ENCODE data around the gene MMP10.
"Not testable (repeated sequence)": the region's sequence is repeated elsewhere in the genome, so short reads cannot be mapped to it uniquely, and the experiment has no call there.

The MMP10 gene

GRCh38 chr11:102783720-102784119 lies 3.3 kb upstream of the MMP10 start:
- peak; percentile 11 for DNase-seq (ENCODE audit: low spot score)

- DNase-seq (ENCODE audit: low spot score) = no peak
Measured at GRCh38 chr11:102783016-102783415, 2.6 kb upstream of the MMP10 start.

- DNase-seq (ENCODE audit: low spot score) = no peak
Measured at GRCh38 chr11:102781676-102782075, 1.2 kb upstream of the MMP10 start.

GRCh38 chr11:102776454-102776853 lies 4.0 kb downstream of the MMP10 start:
- DNase-seq (ENCODE audit: low spot score) = no peak

- DNase-seq (ENCODE audit: low spot score) = no peak
Measured at GRCh38 chr11:102773386-102773785, 7.0 kb downstream of the MMP10 start.

- no peak for DNase-seq (ENCODE audit: low spot score)
Measured at GRCh38 chr11:102771351-102771750, 9.1 kb downstream of the MMP10 start.

GRCh38 chr11:102770191-102770590 lies 10.2 kb downstream of the MMP10 start:
- no peak for DNase-seq (ENCODE audit: low spot score)

GRCh38 chr11:102767800-102768199 lies 12.6 kb downstream of the MMP10 start:
- no peak for DNase-seq (ENCODE audit: low spot score)

GRCh38 chr11:102763440-102763839 lies 17.0 kb downstream of the MMP10 start:
- DNase-seq (ENCODE audit: low spot score) = no peak

GRCh38 chr11:102762361-102762767 lies 18.1 kb downstream of the MMP10 start:
- DNase-seq (ENCODE audit: low spot score) = no peak

GRCh38 chr11:102761646-102762238 lies 18.7 kb downstream of the MMP10 start:
- no peak for DNase-seq (ENCODE audit: low spot score)

- DNase-seq (ENCODE audit: low spot score) = peak; percentile 60
Measured at GRCh38 chr11:102760344-102761035, 19.9 kb downstream of the MMP10 start.

GRCh38 chr11:102757823-102758549 lies 22.4 kb downstream of the MMP10 start:
- DNase-seq (ENCODE audit: low spot score) = no peak

GRCh38 chr11:102753267-102753666 lies 27.2 kb downstream of the MMP10 start:
- no peak for DNase-seq (ENCODE audit: low spot score)

GRCh38 chr11:102751673-102752072 lies 28.8 kb downstream of the MMP10 start:
- DNase-seq (ENCODE audit: low spot score) = no peak

- no peak for DNase-seq (ENCODE audit: low spot score)
Measured at GRCh38 chr11:102749101-102749722, 31.2 kb downstream of the MMP10 start.

- DNase-seq (ENCODE audit: low spot score) = not testable (repeated sequence)
Measured at GRCh38 chr11:102746746-102747578, 33.5 kb downstream of the MMP10 start.

GRCh38 chr11:102734650-102735049 lies 45.8 kb downstream of the MMP10 start:
- DNase-seq (ENCODE audit: low spot score) = no peak

- DNase-seq (ENCODE audit: low spot score) = peak; percentile 65
Measured at GRCh38 chr11:102733232-102733875, 47.1 kb downstream of the MMP10 start.

GRCh38 chr11:102730944-102731343 lies 49.5 kb downstream of the MMP10 start:
- not testable (repeated sequence) for DNase-seq (ENCODE audit: low spot score)
